ENCODE results near the gene PLXNA2. TPM values are rescaled to one million over a fixed set of nuclear protein-coding genes. Genes with fewer than 3 reads are reported as not detected.

Gene PLXNA2
- total and polyA plus RNA-seq, 2 donors (not counting 3 experiments of a cell fraction or from before 2014, with no cell fraction given) = 42.6 to 229 TPM

DNA sequence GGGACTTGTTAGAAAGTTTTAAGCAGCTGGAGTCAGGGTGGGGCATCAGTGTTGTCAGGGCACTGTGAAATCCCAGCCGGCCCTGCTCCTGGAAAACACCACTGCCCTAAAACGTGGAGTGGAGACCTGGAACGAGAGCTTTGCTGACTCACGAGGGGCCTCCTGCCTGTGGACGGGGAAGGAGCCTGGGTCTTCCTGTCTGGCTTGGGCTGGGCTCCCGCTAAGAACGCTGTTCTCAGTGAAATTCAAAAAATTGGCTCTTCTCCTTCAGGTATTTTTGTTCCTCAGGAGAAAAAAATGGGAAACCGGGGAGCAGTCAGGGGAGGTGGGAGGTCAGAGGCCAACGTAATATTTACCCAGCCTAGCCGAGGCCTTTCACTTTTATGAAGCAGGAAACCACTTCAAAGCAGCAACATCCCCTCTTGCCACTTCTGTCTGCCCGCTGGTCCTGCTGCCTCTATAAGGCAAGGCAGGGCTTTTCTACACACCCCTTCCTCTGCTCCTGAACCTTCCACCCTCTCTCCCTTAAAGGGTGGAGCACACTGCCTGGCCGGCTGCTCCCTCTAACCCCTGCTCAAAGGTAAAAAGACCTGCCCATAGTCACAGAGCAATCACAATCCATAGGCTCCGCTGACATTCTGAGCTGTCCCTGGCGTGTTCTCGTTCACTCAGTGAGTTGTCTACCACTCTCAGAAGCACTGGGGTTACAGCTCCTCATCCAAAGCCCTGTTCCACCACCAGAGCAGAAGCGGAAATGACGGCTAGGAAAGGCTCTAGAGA lies 8.0 kb downstream of the PLXNA2 start:
- H3K79me2 ChIP-seq (ENCODE audit: control insufficient read depth, insufficient read depth, low read length) = peaks cover 100% of the 10 kb centered on the region
- ChIA-PET POLR2A (interaction anchor here (1.0 to 3.6 kb wide), 7 partner anchors 13 to 104 kb away, joined by 3 to 17 read pairs (median 4); no protein-coding TSS in a partner anchor), CTCF (interaction anchor here (1.1 to 15.2 kb wide), 13 partner anchors 8 to 351 kb away, joined by 3 to 714 read pairs (median 13); partner anchors contain the start of gene PLXNA2)
- H3K4me3 ChIP-seq (replicated peaks in 1 of 3; ENCODE audit: insufficient read depth in 1 of 3, low read depth in 1 of 3, low read length in 3 of 3) = peak overlapping the region in 1 of 3 experiments; percentile 53
- peaks cover 5 to 12% of the 10 kb centered on the region in 2 experiments for H3K36me3 ChIP-seq (ENCODE audit: control insufficient read depth in 2 of 2, extremely low read depth in 1 of 2, insufficient read depth in 2 of 2, low read length in 2 of 2)
- H3K27ac ChIP-seq (ENCODE audit: insufficient read depth, low read depth, low read length) = peak overlapping the region; percentile 97
- H4K20me1 ChIP-seq (replicated peaks; ENCODE audit: control insufficient read depth, extremely low read depth, insufficient read depth, low read length) = no peaks in the 10 kb centered on the region
- H3K9ac ChIP-seq (replicated peaks; ENCODE audit: extremely low read depth, insufficient read depth, low read length) = peak overlapping the region; percentile 97
- DNase-seq (ENCODE audit: low read depth, low spot score) (peak; percentile 87), FAIRE-seq (peak; percentile 96)
- TF ChIP-seq, protein P1, sequence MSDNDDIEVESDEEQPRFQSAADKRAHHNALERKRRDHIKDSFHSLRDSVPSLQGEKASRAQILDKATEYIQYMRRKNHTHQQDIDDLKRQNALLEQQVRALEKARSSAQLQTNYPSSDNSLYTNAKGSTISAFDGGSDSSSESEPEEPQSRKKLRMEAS (IDR thresholded peaks at IDR 0.05; ENCODE audit: insufficient read depth, insufficient read length) = no peak
- TF ChIP-seq MYC (IDR thresholded peaks at IDR 0.05; ENCODE audit: low read depth, low read length) = no peak
- no peak for TF ChIP-seq POLR2AphosphoS5 (IDR thresholded peaks at IDR 0.05; ENCODE audit: insufficient read depth, low read depth, low read length)
- TF ChIP-seq FOS (IDR thresholded peaks at IDR 0.05; ENCODE audit: borderline replicate concordance, insufficient read depth, low read length) = peak; percentile 76
- TF ChIP-seq EZH2 (IDR thresholded peaks at IDR 0.05; ENCODE audit: borderline replicate concordance, low read depth, low read length, severe bottlenecking) = no peak
- no peak for TF ChIP-seq JUN (IDR thresholded peaks at IDR 0.05; ENCODE audit: borderline replicate concordance, insufficient read depth, insufficient read length, low read depth)
- TF ChIP-seq POLR2A (IDR thresholded peaks at IDR 0.05; ENCODE audit: low read depth, low read length) = peak; percentile 43
- H3K9me1 ChIP-seq (replicated peaks; ENCODE audit: control insufficient read depth, extremely low read depth, insufficient read depth, low read length) = no peaks in the 10 kb centered on the region
- no peaks in the 10 kb centered on the region for H3K27me3 ChIP-seq (ENCODE audit: control insufficient read depth in 2 of 2, insufficient read depth in 2 of 2, low read length in 2 of 2)
- H3K4me2 ChIP-seq (ENCODE audit: insufficient read depth, low read length) = peak overlapping the region; percentile 90
- H2AFZ ChIP-seq (ENCODE audit: low read depth, low read length) = no peak overlapping the region
- dilution Hi-C loops (cut with MboI; ENCODE audit: extremely low pct_ligation_motif_present, low sequenced_read_pairs) = loop anchor here (5.0 to 25.0 kb wide), 2 partner anchors 54 to 99 kb away; no protein-coding TSS in a partner anchor
- H3K9me3 ChIP-seq (replicated peaks; ENCODE audit: control insufficient read depth, insufficient read depth, low read length) = no peaks in the 10 kb centered on the region
- TSS peak; percentile 7 for BruUV-seq (replicated peaks)
- intact Hi-C loops (cut with micrococcal nuclease) = loop anchor here (1.0 to 5.0 kb wide), 5 partner anchors 15 to 484 kb away; partner anchors contain the start of gene CD46
- peaks cover 98% of the 10 kb centered on the region for H3K4me1 ChIP-seq (ENCODE audit: control insufficient read depth, extremely low read depth, insufficient read depth, low read length)
